Naive thymus-derived CD8-positive, alpha-beta T cell (primary cell): ENCODE data around the gene YPEL3. TPM values are rescaled to one million over a fixed set of nuclear protein-coding genes. Genes with fewer than 3 reads are reported as not detected.
"Not testable (repeated sequence)": the region's sequence is repeated elsewhere in the genome, so short reads cannot be mapped to it uniquely, and the experiment has no call there.

Source experiments
- ATAC-seq, 2 donors: fragments of 150-1000 bp; cut with Tn5 transposase in 1 of 2; sonication (Bioruptor Pico), chemical (Tn5 transposase) in 1 of 2; 1 replicate in 1 of 2; 2 replicates in 1 of 2; pipeline ENCODE4 v1.10.0; 2021; ENCODE audit warnings: mild to moderate bottlenecking in 2 of 2, moderate library complexity in 2 of 2
- POLR2A ChIA-PET: fragments of 350-600 bp; sonication (Branson Sonifier 250); formaldehyde crosslinking; loops from one replicate; lab custom pipeline; 2021; ENCODE audit warnings: antibody characterized with exemption; lab: Charles Lee
- DNase-seq, 10 donors: peaks; one replicate each; pipeline versions ENCODE4 v3.0.0 to v3.0.0-alpha.2; 2020 to 2022
- H3K27ac Mint-ChIP-seq, 10 donors: one replicate each; pipeline ENCODE4 v1.8.0; 2020 to 2022; ENCODE audit warnings: mild to moderate bottlenecking in 10 of 10, mixed read lengths in 10 of 10, moderate library complexity in 4 of 10, inconsistent platforms in 1 of 10
- H3K27me3 Mint-ChIP-seq, 5 donors: one replicate each; pipeline ENCODE4 v1.8.0; 2021 to 2022; ENCODE audit warnings: mixed read lengths in 5 of 5
- H3K36me3 Mint-ChIP-seq, 3 donors: one replicate each; pipeline ENCODE4 v1.8.0; 2020 to 2022; ENCODE audit warnings: mixed read lengths in 3 of 3, mild to moderate bottlenecking in 2 of 3, inconsistent platforms in 1 of 3
- H3K4me1 Mint-ChIP-seq, 4 donors: one replicate each; pipeline ENCODE4 v1.8.0; 2021 to 2022; ENCODE audit warnings: mixed read lengths in 4 of 4
- H3K4me3 Mint-ChIP-seq, 10 donors: one replicate each; pipeline ENCODE4 v1.8.0; 2020 to 2022; ENCODE audit warnings: mild to moderate bottlenecking in 10 of 10, mixed read lengths in 10 of 10, moderate library complexity in 6 of 10, inconsistent platforms in 1 of 10
- H3K9me3 Mint-ChIP-seq, 9 donors: one replicate each; pipeline ENCODE4 v1.8.0; 2020 to 2022; ENCODE audit warnings: mixed read lengths in 9 of 9, mild to moderate bottlenecking in 3 of 9, inconsistent platforms in 1 of 9, moderate library complexity in 1 of 9
- polyA plus RNA-seq, 3 donors: library from polyadenylated mRNA; unstranded; fragments of 300-500 nt; fragmentation: Illumina TruSeq; gene quantifications; one replicate each; pipeline ENCODE4 v1.2.3, GENCODE V29; 2021
- total RNA-seq, 8 experiments: library from RNA in 2 of 8; stranded (reverse) in 2 of 8; gene quantifications; one replicate each; pipeline ENCODE4 v1.2.3 and lab custom pipeline; 2021 to 2026

YPEL3 gene
- total and polyA plus RNA-seq, 5 experiments from 2014 or later = 201 to 301 (median 254) TPM

DNA sequence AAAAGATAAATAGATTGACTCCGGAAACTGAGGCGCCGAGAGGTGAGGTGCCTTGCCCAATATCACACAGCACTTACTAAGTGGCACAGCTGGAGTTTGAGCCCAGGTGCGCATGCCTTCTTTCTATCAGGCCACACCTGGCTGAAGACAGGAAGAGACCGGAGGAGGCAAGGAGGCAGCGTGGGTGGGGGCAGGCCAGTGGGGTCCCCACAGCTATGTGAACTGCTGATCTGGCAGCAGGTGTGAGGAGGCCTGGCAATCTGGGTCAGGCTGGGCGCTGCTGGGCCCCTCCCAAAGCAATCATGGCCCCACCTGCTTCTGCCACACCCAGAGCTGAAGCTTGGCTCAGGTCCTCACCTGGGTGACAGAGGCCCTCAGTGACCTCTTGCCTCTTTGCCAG is 19.2 kb upstream of the YPEL3 start:
- DNase-seq = no peak
- Mint-ChIP-seq H3K27ac (peak overlapping the region in 7 of 10 donors; percentile 24 to 75 (median 48)), H3K36me3 (peaks cover 4 to 50% (median 9%) of the 10 kb centered on the region in 3 donors)

GRCh38 chr16:30114833-30115232 is 18.8 kb upstream of the YPEL3 start:
- POLR2A ChIA-PET = interaction anchor here (0.7 to 2.2 kb wide), 4 partner anchors 23 to 73 kb away, joined by 3 to 12 read pairs (median 4); partner anchors contain the start of genes CORO1A and TBX6
- not testable (repeated sequence) for H3K27me3 Mint-ChIP-seq, ATAC-seq, DNase-seq, H3K9me3 Mint-ChIP-seq
- Mint-ChIP-seq H3K27ac (peak overlapping the region in 6 of 10 donors; percentile 25 to 75 (median 54)), H3K36me3 (peaks cover 4 to 49% (median 9%) of the 10 kb centered on the region in 3 donors), H3K4me3 (peak overlapping the region in 2 of 10 donors; percentile 33 to 39), H3K4me1 (peaks cover 13 to 27% (median 18%) of the 10 kb centered on the region in 4 donors)

More for the DNA sequence above, 19.2 kb upstream of the YPEL3 start:
- no peaks in the 10 kb centered on the region for H3K9me3 Mint-ChIP-seq
- peak overlapping the region in 2 of 10 donors; percentile 33 to 39 for H3K4me3 Mint-ChIP-seq
- POLR2A ChIA-PET = interaction anchor here (0.7 to 2.2 kb wide), 4 partner anchors 24 to 72 kb away, joined by 3 to 12 read pairs (median 4); partner anchors contain the start of genes CORO1A and TBX6
- peak; percentile 22 to 54 for ATAC-seq
- H3K27me3 Mint-ChIP-seq = no peaks in the 10 kb centered on the region
- peaks cover 17 to 32% (median 22%) of the 10 kb centered on the region in 4 donors for H3K4me1 Mint-ChIP-seq

- no peak for DNase-seq
- H3K27me3 Mint-ChIP-seq = no peaks in the 10 kb centered on the region
- H3K36me3 Mint-ChIP-seq = peaks cover 4 to 44% (median 9%) of the 10 kb centered on the region in 3 donors
- H3K9me3 Mint-ChIP-seq = no peaks in the 10 kb centered on the region
- peak overlapping the region in 4 of 10 donors; percentile 27 to 67 (median 50) for H3K27ac Mint-ChIP-seq
- POLR2A ChIA-PET = interaction anchor here (0.6 to 2.2 kb wide), 4 partner anchors 49 to 558 kb away, joined by 3 to 12 read pairs (median 4); partner anchors contain the start of gene CORO1A
- H3K4me3 Mint-ChIP-seq = peak overlapping the region in 1 of 10 donors; percentile 63
- no peak for ATAC-seq
- H3K4me1 Mint-ChIP-seq = peaks cover 9 to 23% (median 16%) of the 10 kb centered on the region in 4 donors
Measured at GRCh38 chr16:30114411-30114810, 18.4 kb upstream of the YPEL3 start.

DNA sequence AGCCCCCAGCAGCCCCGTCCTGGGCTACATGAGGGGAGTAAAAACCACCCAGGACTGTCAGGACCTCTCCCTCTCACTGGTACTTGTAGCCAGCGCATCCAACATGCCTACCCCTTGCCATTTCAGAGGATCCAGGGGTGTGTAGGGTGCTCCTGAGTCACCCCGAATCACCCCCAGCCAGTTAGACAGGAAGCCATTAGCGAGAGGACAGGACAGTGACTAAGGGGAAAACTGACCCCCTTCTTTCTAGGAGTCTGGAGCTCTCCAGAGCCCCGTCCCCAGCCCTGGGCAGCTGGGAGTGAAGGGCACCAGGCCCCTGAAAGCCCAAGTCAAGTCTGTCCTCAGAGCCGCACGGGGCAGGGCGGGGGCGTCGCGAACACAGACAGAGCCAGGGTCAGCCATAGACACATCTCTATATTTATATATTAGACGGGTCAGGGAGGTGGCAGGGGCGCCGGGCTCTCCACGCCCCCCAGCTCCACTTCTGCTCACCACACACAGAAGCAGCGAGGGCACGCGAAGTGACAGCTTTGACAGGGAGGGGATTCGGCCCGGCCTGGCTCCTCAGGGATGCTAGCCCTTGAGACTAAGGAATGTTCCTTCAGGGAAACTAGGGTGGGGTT is 17.8 kb upstream of the YPEL3 start:
- DNase-seq = no peak
- ATAC-seq = no peak
- Mint-ChIP-seq H3K4me1 (peaks cover 6 to 19% (median 13%) of the 10 kb centered on the region in 4 donors), H3K9me3 (no peaks in the 10 kb centered on the region), H3K27me3 (no peaks in the 10 kb centered on the region), H3K36me3 (peaks cover 4 to 41% (median 9%) of the 10 kb centered on the region in 3 donors), H3K4me3 (no peak overlapping the region), H3K27ac (peak overlapping the region in 2 of 10 donors; percentile 38 to 67)
- POLR2A ChIA-PET = interaction anchor here (0.6 to 4.7 kb wide), 4 partner anchors 10 to 559 kb away, joined by 3 to 20 read pairs (median 12); partner anchors contain the start of genes CORO1A, MAPK3 and YPEL3

DNA sequence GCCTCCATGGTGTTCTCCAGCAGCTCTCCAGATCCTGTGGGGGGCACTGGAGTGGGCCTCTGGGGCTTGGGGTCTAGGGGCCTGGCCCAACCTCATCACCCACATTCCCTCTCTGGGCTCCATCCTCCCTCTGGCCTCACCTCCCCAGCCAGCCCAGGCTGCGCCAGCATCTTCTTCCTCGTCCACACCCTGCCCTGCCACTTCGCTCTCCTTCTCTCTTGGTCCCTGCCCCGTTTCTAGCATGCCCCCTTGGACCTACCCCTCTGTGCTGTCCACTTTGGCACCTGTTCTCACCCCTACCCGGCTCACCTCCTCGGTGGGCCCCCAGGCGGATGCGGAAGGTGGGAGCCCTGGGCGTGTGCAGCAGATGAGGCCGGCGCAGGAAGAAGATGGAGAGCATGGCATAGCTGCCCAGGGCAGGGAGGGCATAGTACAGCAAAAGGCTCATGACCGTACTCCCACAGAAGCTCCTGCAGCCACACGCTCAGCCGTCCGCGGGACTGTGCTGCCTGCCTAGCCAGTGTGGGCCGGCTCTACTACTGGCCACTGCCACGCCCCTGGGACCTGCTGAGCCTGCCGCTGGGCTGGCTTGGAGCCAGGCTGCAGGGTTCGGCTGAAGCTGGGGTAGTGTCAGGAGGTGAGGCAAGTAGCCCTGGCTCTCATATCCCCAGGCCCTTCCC is 17.2 kb upstream of the YPEL3 start, which contains the start of gene GDPD3:
TSS of gene GDPD3 (minus strand) at position 507 of the 680 bp plus-strand sequence. CDS start at position 448, 59 bp downstream.
- Mint-ChIP-seq H3K4me1 (peaks cover 6 to 19% (median 12%) of the 10 kb centered on the region in 4 donors), H3K9me3 (no peaks in the 10 kb centered on the region), H3K4me3 (no peak within 1 kb of the TSS), H3K27me3 (no peaks in the 10 kb centered on the region), H3K27ac (peak within 1 kb of the TSS in 3 of 10 donors; percentile 5 to 67 (median 38)), H3K36me3 (peaks cover 4 to 40% (median 9%) of the 10 kb centered on the region in 3 donors)
- ATAC-seq (no peak), DNase-seq (no peak)
- POLR2A ChIA-PET = interaction anchor here (0.8 to 4.7 kb wide), 7 partner anchors 11 to 296 kb away, joined by 3 to 20 read pairs (median 9); partner anchors contain the start of genes CORO1A, MAPK3 and YPEL3

- no peak overlapping the region for H3K27ac Mint-ChIP-seq
Measured at GRCh38 chr16:30112197-30113030, 16.4 kb upstream of the YPEL3 start.

GRCh38 chr16:30110661-30111060 is 14.6 kb upstream of the YPEL3 start:
- no peak for DNase-seq
- Mint-ChIP-seq H3K4me1 (peaks cover 6 to 18% (median 12%) of the 10 kb centered on the region in 4 donors), H3K4me3 (no peak overlapping the region), H3K36me3 (peaks cover 4 to 40% (median 5%) of the 10 kb centered on the region in 3 donors), H3K27ac (peak overlapping the region in 2 of 10 donors; percentile 19 to 43), H3K27me3 (no peaks in the 10 kb centered on the region), H3K9me3 (no peaks in the 10 kb centered on the region)
- ATAC-seq = no peak
- POLR2A ChIA-PET = interaction anchor here (0.7 to 4.7 kb wide), 2 partner anchors 16 to 73 kb away, joined by 4 to 20 read pairs; partner anchors contain the start of genes CORO1A and YPEL3

More at GRCh38 chr16:30112197-30113030, 16.4 kb upstream of the YPEL3 start:
- no peak overlapping the region for H3K4me3 Mint-ChIP-seq
- H3K9me3 Mint-ChIP-seq = no peaks in the 10 kb centered on the region
- H3K4me1 Mint-ChIP-seq = peaks cover 6 to 19% (median 12%) of the 10 kb centered on the region in 4 donors
- no peaks in the 10 kb centered on the region for H3K27me3 Mint-ChIP-seq
- peaks cover 4 to 44% (median 9%) of the 10 kb centered on the region in 3 donors for H3K36me3 Mint-ChIP-seq
- peak in 8 of 10 donors; percentile 15 to 73 (median 48) for DNase-seq
- POLR2A ChIA-PET = interaction anchor here (0.6 to 4.7 kb wide), 9 partner anchors 11 to 297 kb away, joined by 3 to 20 read pairs (median 8); partner anchors contain the start of genes CORO1A, MAPK3, TBX6 and YPEL3
- peak in 1 of 2 donors; percentile 57 for ATAC-seq

GRCh38 chr16:30108059-30108850 is 12.2 kb upstream of the YPEL3 start:
- ATAC-seq = no peak
- POLR2A ChIA-PET = interaction anchor here (0.7 kb wide), 1 partner anchor 295 kb away, joined by 3 read pairs; no protein-coding TSS in a partner anchor
- peaks cover 14 to 47% (median 18%) of the 10 kb centered on the region in 3 donors for H3K36me3 Mint-ChIP-seq
- no peak overlapping the region for H3K4me3 Mint-ChIP-seq
- no peak overlapping the region for H3K27ac Mint-ChIP-seq
- H3K27me3 Mint-ChIP-seq = no peaks in the 10 kb centered on the region
- H3K4me1 Mint-ChIP-seq = peaks cover 2 to 12% (median 10%) of the 10 kb centered on the region in 4 donors
- H3K9me3 Mint-ChIP-seq = no peaks in the 10 kb centered on the region
- no peak for DNase-seq

DNA sequence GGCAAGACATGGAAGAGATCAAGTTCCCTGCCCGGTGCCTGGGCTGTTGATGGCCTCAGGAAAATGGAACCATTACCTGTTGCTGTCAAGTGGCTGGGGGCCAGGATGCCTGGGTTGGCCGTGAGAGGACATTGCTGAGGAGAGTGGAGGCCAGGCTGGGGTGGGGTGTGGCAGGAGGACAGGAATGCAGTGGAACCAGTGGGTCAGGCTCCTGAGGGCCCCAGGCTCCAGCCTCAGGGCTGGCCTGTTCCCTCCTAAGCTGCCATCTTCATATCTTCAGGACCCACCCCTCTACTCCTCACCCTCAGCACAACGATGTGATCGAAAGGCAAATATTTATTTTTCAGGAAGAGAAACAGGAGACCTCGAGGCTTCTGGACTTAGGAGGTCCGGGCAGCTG is 8.5 kb upstream of the YPEL3 start:
- POLR2A ChIA-PET = interaction anchor here (0.6 to 1.6 kb wide), 2 partner anchors 39 to 82 kb away, joined by 3 to 4 read pairs; partner anchors contain the start of gene ALDOA
- ATAC-seq = no peak
- Mint-ChIP-seq H3K4me3 (no peak overlapping the region), H3K36me3 (peaks cover 10 to 28% (median 26%) of the 10 kb centered on the region in 3 donors), H3K4me1 (peaks cover 0 to 6% (median 2%) of the 10 kb centered on the region in 4 donors), H3K27ac (peak overlapping the region in 2 of 10 donors; percentile 21 to 84), H3K27me3 (no peaks in the 10 kb centered on the region), H3K9me3 (peaks cover 0 to 13% (median 2%) of the 10 kb centered on the region in 9 donors)
- no peak for DNase-seq

DNA sequence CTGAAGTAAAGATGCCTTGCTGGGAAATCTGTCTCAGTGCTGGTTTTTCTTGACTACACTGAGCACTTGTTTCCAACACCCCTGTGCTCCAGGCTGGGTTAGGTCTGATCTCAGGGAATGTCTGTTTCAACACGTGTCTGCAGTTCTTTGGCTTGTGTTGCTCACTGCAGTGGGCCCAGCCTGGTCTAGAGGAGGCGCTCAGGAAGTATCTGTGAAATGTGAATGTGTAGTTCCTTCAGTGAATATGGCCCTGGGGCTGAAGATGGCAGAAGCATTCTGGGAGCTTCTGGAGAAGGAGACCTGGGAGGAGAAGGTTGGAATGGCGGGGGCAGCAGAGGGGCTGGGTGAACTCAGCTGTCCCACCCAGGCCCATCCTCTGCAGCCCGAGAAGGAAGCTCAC is 8.1 kb upstream of the YPEL3 start:
- Mint-ChIP-seq H3K4me1 (peaks cover 0 to 6% (median 2%) of the 10 kb centered on the region in 4 donors), H3K4me3 (no peak overlapping the region), H3K9me3 (peaks cover 0 to 15% (median 2%) of the 10 kb centered on the region in 9 donors), H3K27ac (peak overlapping the region in 5 of 10 donors; percentile 3 to 84 (median 27)), H3K27me3 (no peaks in the 10 kb centered on the region), H3K36me3 (peaks cover 10 to 28% (median 26%) of the 10 kb centered on the region in 3 donors)
- POLR2A ChIA-PET = interaction anchor here (1.5 to 1.6 kb wide), 2 partner anchors 14 to 38 kb away, joined by 4 read pairs; partner anchors contain the start of gene ALDOA
- ATAC-seq (no peak), DNase-seq (no peak)
